ENCODE results near the gene DNAH1. TPM values are rescaled to one million over a fixed set of nuclear protein-coding genes. Genes with fewer than 3 reads are reported as not detected.

The DNAH1 gene
- total RNA-seq, 1 experiment from 2014 or later: 2.4 TPM

- Histone ChIP-seq H3K4me1 (ENCODE audit: control insufficient read depth, insufficient read depth, low read length) (peaks cover 3% of the 10 kb centered on the region; the same call in 1 of the 2 replicates), H3K36me3 (ENCODE audit: control insufficient read depth, insufficient read depth, low read length) (peaks cover 14% of the 10 kb centered on the region), H3K9me3 (ENCODE audit: control insufficient read depth, insufficient read depth, low read depth, low read length) (no peaks in the 10 kb centered on the region), H3K4me3 (ENCODE audit: low read depth in 2 of 2, low read length in 2 of 2) (no peak overlapping the region), H3K27ac (ENCODE audit: low read length) (no peak overlapping the region), H3K27me3 (ENCODE audit: control insufficient read depth, insufficient read depth, low read length) (no peaks in the 10 kb centered on the region)
- in situ Hi-C loops (cut with HindIII; ENCODE audit: low pct_unique_long_range_greater_than_20kb, low sequenced_read_pairs) (no loop called here), intact Hi-C loops (cut with micrococcal nuclease; ENCODE audit: unreplicated experiment) (no loop called here)
- no peak for ATAC-seq
- ChIA-PET POLR2A (no interaction called here), CTCF (interaction anchor here (0.6 kb wide), 1 partner anchor 11 kb away, joined by 5 read pairs; no protein-coding TSS in a partner anchor)
- no TSS peak for BruUV-seq (replicated peaks)
- DNase-seq (ENCODE audit: low read depth, low spot score): no peak
- TF ChIP-seq SIN3A (IDR thresholded peaks at IDR 0.05; ENCODE audit: borderline replicate concordance, insufficient read depth, low read depth, low read length): no peak
- no peak for TF ChIP-seq TCF7L2 (IDR thresholded peaks at IDR 0.05; ENCODE audit: low read depth, low read length)
- no peak for TF ChIP-seq CTCF (IDR thresholded peaks at IDR 0.05)
- TF ChIP-seq POLR2AphosphoS5 (IDR thresholded peaks at IDR 0.05; ENCODE audit: low read depth, low read length): no peak
- TF ChIP-seq REST (IDR thresholded peaks at IDR 0.05; ENCODE audit: insufficient read depth in 1 of 2, low read depth in 2 of 2, low read length in 1 of 2): no peak
Measured at GRCh38 chr3:52407779-52408178, 91.7 kb downstream of the DNAH1 start.

- Histone ChIP-seq H3K27me3 (ENCODE audit: control insufficient read depth, insufficient read depth, low read length) (no peaks in the 10 kb centered on the region), H3K4me1 (ENCODE audit: control insufficient read depth, insufficient read depth, low read length) (peaks cover 3% of the 10 kb centered on the region; the same call in 1 of the 2 replicates), H3K27ac (ENCODE audit: low read length) (no peak overlapping the region), H3K9me3 (ENCODE audit: control insufficient read depth, insufficient read depth, low read depth, low read length) (no peaks in the 10 kb centered on the region), H3K36me3 (ENCODE audit: control insufficient read depth, insufficient read depth, low read length) (peaks cover 14% of the 10 kb centered on the region), H3K4me3 (ENCODE audit: low read depth in 2 of 2, low read length in 2 of 2) (peak overlapping the region; percentile 88 to 96)
- TF ChIP-seq TCF7L2 (IDR thresholded peaks at IDR 0.05; ENCODE audit: low read depth, low read length): no peak
- TF ChIP-seq CTCF (IDR thresholded peaks at IDR 0.05): no peak
- TF ChIP-seq POLR2AphosphoS5 (IDR thresholded peaks at IDR 0.05; ENCODE audit: low read depth, low read length): no peak
- TF ChIP-seq SIN3A (IDR thresholded peaks at IDR 0.05; ENCODE audit: borderline replicate concordance, insufficient read depth, low read depth, low read length): no peak
- TF ChIP-seq REST (IDR thresholded peaks at IDR 0.05; ENCODE audit: insufficient read depth in 1 of 2, low read depth in 2 of 2, low read length in 1 of 2): no peak
- no TSS peak for BruUV-seq (replicated peaks)
- no peak for ATAC-seq
- in situ Hi-C loops (cut with HindIII; ENCODE audit: low pct_unique_long_range_greater_than_20kb, low sequenced_read_pairs): no loop called here
- no peak for DNase-seq (ENCODE audit: low read depth, low spot score)
- ChIA-PET POLR2A (no interaction called here), CTCF (interaction anchor here (0.6 kb wide), 1 partner anchor 11 kb away, joined by 5 read pairs; no protein-coding TSS in a partner anchor)
- intact Hi-C loops (cut with micrococcal nuclease; ENCODE audit: unreplicated experiment): no loop called here
Measured at GRCh38 chr3:52408466-52408865, 92.3 kb downstream of the DNAH1 start.

Measured in Panc1 (cell line).